ENCODE results near the gene GASK1B. TPM values are rescaled to one million over a fixed set of nuclear protein-coding genes. Genes with fewer than 3 reads are reported as not detected.
A peak's percentile ranks its signal among the peaks of the same experiment; 100 is the strongest.

GASK1B gene
- total RNA-seq, 4 donors from 2014 or later = 1.8 to 9.8 (median 7.9) TPM

- intact Hi-C loops (cut with DNase I; ENCODE audit: low total_unique reads) = no loop called here
- peak overlapping the region in 2 of 4 donors; percentile 5 to 64 for H3K27ac ChIP-seq
- no peaks in the 10 kb centered on the region for H3K27me3 ChIP-seq
- H3K4me3 ChIP-seq = no peak overlapping the region
- DNase-seq = no peak
- H3K4me1 ChIP-seq = peaks cover 0 to 15% of the 10 kb centered on the region in 2 donors
- no peak for TF ChIP-seq CTCF (IDR thresholded peaks at IDR 0.05 in 4 of 5, conservative IDR thresholded peaks at IDR 0.05 in 1 of 5)
- no peak for TF ChIP-seq POLR2A (IDR thresholded peaks at IDR 0.05)
- no peaks in the 10 kb centered on the region for H3K9me3 ChIP-seq
- H3K36me3 ChIP-seq = no peaks in the 10 kb centered on the region
- in situ Hi-C loops (cut with MboI; ENCODE audit: low sequenced_read_pairs in 4 of 4) = no loop called here
- ATAC-seq = no peak
These were observed 13.1 kb downstream of the GASK1B start for GRCh38 chr4:158159718-158160094.

GRCh38 chr4:158159054-158159717, 13.6 kb downstream of the GASK1B start:
- DNase-seq = no peak
- Histone ChIP-seq H3K4me1 (peaks cover 0 to 15% of the 10 kb centered on the region in 2 donors), H3K27ac (peak overlapping the region in 2 of 4 donors; percentile 36 to 64), H3K9me3 (no peaks in the 10 kb centered on the region), H3K27me3 (no peaks in the 10 kb centered on the region), H3K4me3 (no peak overlapping the region), H3K36me3 (no peaks in the 10 kb centered on the region)
- in situ Hi-C loops (cut with MboI; ENCODE audit: low sequenced_read_pairs in 4 of 4) = no loop called here
- no peak for TF ChIP-seq CTCF (IDR thresholded peaks at IDR 0.05 in 4 of 5, conservative IDR thresholded peaks at IDR 0.05 in 1 of 5)
- TF ChIP-seq POLR2A (IDR thresholded peaks at IDR 0.05) = no peak
- intact Hi-C loops (cut with DNase I; ENCODE audit: low total_unique reads) = no loop called here
- peak in 1 of 2 donors; percentile 44 for ATAC-seq

GRCh38 chr4:158157412-158157811, 15.4 kb downstream of the GASK1B start:
- H3K4me1 ChIP-seq = peaks cover 0 to 15% of the 10 kb centered on the region in 2 donors
- H3K36me3 ChIP-seq = no peaks in the 10 kb centered on the region
- no peak for ATAC-seq
- no peak overlapping the region for H3K27ac ChIP-seq
- DNase-seq = no peak
- no peaks in the 10 kb centered on the region for H3K27me3 ChIP-seq
- H3K9me3 ChIP-seq = no peaks in the 10 kb centered on the region
- H3K4me3 ChIP-seq = no peak overlapping the region
- TF ChIP-seq POLR2A (IDR thresholded peaks at IDR 0.05) = no peak
- TF ChIP-seq CTCF (IDR thresholded peaks at IDR 0.05 in 4 of 5, conservative IDR thresholded peaks at IDR 0.05 in 1 of 5) = no peak
- intact Hi-C loops (cut with DNase I; ENCODE audit: low total_unique reads) = no loop called here
- in situ Hi-C loops (cut with MboI; ENCODE audit: low sequenced_read_pairs in 4 of 4) = no loop called here

- Histone ChIP-seq H3K4me3 (no peak overlapping the region), H3K9me3 (no peaks in the 10 kb centered on the region), H3K36me3 (no peaks in the 10 kb centered on the region), H3K27ac (no peak overlapping the region), H3K4me1 (peaks cover 0 to 11% of the 10 kb centered on the region in 2 donors), H3K27me3 (no peaks in the 10 kb centered on the region)
- in situ Hi-C loops (cut with MboI; ENCODE audit: low sequenced_read_pairs in 4 of 4) = no loop called here
- TF ChIP-seq CTCF (IDR thresholded peaks at IDR 0.05 in 4 of 5, conservative IDR thresholded peaks at IDR 0.05 in 1 of 5) (no peak), POLR2A (IDR thresholded peaks at IDR 0.05) (no peak)
- DNase-seq (no peak), ATAC-seq (no peak)
- intact Hi-C loops (cut with DNase I; ENCODE audit: low total_unique reads) = no loop called here
These were observed 17.0 kb downstream of the GASK1B start for GRCh38 chr4:158155656-158156356.

Data from gastrocnemius medialis (tissue), 4 donors.